HG03159 (cell line): Measurements from ENCODE around the gene ASZ1.

Source experiments
- ATAC-seq: cut with Tn5 transposase; IDR thresholded peaks from one replicate; pipeline ENCODE4 v1.9.1; 2021; ENCODE audit warnings: mild to moderate bottlenecking, moderate library complexity; ENCODE audit not compliant: unreplicated experiment

ASZ1 gene

DNA sequence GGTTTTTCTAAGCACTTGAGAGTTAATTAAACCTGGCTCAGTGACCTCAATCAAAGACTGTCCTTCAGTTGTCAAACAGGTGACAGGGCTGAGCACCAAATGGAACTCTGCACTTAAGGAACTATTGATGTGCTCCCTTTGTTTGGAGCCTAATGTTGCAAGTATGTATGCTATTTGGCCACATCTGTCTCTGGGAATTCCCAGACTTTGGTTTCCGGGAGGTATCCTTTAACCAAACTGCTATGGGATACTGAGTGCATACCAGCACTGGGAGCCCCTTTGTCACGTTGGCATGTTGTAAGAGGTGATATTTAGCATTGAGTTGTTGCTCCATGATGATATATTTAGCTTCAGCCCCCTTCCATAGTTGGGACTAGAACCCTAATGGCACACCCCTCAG lies 25.2 kb downstream of the ASZ1 start:
- ATAC-seq, result no peak

DNA sequence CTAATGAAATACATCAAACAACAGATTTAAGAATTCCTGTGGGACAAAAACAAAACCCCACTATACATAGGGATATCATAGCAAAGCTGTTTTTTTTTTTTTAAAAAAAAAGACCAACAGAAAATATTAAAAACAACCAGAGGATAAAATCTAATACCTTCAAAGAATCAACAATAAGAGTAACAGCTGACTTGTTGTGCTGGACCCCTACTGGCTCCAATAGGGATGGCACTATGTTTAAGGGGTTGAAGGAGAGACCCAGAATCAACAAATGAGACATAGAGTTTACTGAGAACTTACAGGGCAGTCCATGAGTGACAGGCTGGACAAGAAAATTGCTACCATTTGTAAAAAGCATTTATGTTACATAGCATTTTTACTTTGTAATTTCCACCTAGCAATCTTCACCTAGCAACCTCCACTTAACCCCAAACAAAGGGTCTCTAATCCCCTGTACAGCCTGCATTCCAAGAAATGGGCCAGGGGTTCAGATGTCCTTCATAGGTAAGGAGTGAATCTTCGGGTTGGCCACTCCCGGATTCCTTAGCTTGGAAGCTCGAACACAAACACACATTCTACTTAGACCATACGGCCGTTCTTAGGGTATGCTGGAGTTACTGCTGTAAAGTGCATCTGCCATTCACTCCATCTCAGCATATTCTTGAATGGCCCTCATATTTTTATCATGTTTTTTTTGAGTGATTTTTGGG lies 25.8 kb downstream of the ASZ1 start:
- peak; percentile 70 for ATAC-seq

DNA sequence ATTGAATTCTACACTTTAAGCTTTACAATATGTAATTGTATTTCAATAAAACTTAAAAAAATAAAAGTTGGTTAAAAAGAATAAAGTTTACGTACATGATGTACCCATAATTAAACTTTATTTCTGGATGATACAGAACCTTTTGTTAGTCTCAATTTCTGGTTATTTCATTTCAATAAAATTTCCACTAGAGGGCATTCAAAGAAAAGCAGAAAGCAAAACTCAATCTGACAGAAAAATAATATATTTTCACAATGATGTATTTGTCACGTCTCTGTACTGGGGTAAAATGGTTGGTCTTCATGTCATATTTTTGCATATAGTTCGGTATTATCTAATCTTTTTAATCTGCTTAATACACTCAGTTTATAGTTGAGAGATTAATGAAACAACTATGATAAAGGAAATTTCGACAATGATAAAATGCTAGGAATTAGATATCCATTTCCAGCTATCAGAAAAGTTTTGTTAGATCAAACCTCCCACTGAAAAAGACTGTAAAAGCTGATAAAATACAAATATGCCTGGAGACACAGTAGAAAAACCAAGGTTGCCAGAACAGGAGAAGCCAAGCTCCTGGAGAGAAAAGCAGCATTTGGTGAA lies 27.4 kb downstream of the ASZ1 start:
- ATAC-seq, result no peak

DNA sequence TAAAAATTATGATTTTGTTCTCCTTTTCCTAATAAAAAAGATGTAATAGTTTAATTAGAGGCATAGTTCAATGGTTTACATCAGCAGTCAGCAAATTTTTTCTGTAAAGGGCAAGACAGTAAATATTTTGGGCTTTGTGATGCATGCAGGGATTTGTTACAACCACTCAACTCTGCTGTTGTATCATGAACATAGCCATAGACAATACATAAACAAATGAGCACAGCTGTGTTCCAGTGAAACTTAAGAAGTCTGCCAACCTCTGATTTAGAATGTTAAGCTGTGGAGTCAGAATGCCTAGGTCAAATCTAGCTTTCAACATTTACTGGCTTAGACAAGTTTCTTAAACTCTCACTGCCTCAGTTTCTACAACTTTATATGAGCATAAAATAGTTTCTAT lies 31.6 kb downstream of the ASZ1 start:
- no peak for ATAC-seq

DNA sequence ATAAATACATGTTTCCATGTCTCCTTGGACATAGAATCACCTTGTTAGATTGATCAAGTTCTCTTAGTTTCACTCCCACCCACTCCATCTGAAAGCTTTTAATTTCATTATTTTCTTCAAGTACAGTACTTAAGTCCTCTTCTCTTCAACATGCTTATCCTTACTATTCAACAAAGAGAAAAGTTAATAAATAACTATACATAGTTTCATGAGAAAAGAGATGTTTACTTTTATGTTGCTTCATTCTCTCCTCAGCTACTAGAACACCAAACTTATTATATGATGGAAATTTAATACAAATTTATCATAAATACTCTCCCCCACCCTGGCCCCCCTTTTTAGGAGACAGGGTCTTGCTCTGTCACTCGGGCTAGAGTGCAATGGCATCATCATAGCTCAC lies 33.5 kb downstream of the ASZ1 start:
- ATAC-seq, result no peak

DNA sequence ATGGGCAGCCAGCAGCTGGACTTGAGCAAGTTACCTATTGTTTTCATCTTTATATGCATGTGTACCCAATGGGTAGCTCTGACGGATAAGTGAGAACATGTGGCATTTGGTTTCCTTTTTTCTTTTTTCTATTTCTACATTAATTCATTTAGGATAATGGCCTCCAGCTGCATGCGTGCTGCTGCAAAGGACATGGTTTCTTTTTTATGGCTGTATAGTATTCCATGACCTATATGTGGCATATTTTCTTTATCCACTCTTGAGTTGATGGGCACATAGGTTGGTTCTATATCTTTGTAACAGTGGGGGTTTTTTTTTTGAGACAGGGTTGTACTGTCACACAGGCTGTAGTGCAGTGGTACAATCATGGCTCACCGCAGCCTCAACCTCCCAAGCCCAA lies 37.4 kb downstream of the ASZ1 start:
- ATAC-seq, result no peak

DNA sequence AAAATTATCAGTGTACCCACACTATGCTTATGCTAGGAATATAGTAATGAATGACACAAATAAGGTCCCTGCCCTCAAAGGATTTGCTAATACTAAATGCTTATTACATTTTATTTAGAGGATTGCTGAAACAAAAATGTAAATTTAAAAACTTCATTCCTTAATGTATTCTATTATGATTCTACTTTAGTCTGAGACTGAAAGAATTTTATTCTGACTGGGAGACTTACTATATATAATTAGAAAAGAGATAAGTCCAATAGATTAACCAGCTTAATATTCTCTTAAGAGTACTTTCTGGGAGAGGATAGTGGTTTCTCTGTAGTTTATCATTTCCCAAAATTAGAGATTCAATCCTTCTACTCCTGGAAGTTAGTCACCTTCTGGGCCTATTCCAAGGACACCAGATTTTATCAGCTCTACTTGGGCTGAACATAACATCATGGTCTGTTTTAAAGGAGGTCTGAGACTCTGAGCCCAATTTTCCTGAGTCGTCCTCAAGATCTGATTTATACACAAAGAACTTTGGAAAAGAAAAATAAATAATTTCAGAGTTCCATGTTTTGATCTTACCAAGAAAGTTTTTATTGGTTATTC lies 41.1 kb downstream of the ASZ1 start:
- ATAC-seq, result no peak

DNA sequence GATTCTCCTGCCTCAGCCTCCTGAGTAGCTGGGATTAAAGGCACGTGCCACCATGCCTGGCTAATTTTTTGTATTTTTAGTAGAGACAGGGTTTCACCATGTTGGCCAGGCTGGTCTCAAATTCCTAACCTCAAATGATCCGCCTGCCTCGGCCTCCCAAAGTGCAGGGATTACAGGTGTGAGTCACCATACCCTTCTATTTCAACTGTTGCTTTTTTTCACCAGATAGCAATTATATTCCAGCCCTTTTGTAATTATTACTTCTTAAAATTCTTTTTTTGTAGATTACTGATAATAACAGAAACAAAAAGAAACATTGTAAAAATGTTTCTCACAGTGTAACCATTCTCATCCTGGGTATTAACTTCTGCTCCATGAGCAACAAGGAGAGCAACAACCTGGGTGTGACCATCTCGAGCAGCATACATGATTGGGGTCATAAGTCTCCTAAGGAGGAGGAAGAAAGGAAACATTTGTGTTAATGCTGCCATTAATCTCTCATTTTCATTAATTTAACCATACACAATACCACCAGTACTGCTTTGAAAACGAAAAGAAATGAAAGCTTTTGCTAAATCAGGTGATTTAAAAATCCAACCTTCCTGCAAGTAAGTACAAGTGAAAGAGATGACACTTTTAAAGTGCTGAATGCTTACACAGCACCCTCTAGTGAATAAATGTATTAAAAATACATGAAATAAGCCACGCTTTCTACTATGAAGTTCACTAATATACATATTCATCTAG lies 41.8 kb downstream of the ASZ1 start:
- peak; percentile 63 for ATAC-seq

DNA sequence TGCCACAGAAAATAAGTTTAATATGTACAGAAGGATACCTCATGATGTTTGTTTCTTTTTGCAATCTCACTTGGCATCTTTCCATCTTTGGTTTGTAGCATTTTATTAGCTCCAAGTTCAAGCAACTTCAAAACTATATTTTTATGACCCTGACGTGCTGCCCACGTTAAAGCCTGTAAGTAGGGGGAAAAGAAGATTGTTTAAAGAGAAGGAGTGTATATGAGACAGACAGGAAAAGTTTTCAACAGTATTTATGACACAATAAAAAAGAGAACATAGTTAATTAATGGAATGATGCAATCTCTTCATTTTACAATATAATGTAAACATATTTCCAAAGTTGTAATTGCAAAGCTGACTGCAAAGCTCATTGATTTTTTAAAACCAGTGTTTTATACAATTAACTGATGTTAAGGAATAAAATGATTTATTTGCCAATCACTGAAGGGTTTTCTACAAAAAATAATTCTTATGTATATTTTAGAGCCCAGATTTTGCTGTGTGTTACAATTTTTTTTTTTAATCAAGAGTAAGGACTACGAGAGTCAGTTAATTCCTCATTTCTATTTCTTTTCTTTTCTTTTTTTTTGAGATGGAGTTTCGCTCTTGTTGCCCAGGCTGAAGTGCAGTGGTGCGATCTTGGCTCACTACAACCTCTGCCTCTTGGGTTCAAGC lies 42.5 kb downstream of the ASZ1 start:
- ATAC-seq, result no peak

DNA sequence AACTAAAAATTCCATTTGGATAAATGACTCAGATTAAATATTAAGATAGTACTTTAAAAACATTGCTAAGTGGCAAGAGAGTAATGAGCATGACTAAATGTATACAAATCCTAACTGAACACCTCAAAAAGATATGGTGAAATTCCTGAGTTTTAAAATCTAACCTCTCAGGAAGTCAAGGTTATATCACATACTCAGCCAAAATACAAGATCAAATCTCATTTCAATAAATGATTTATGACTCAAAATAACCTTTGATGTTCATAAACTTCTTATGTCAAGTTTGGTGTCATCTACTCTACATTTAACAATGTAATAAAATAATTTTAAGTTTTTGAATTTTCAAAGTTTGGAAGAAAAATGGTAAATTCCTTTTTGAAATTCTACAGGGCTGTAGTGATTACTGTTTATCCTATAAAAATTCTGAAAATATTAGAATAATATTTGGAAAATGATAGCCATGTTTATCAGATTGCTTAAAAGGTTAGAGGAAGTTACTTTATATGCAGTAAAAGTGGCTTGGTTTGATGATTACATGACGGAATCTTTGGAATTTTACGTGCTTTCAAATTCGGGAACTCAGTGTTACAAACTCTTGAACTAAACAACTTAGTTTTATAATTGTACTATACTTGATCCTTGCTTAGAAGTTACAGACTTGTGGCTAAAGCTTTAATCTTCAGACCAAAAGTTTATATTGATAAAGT lies 43.7 kb downstream of the ASZ1 start:
- ATAC-seq, result no peak

DNA sequence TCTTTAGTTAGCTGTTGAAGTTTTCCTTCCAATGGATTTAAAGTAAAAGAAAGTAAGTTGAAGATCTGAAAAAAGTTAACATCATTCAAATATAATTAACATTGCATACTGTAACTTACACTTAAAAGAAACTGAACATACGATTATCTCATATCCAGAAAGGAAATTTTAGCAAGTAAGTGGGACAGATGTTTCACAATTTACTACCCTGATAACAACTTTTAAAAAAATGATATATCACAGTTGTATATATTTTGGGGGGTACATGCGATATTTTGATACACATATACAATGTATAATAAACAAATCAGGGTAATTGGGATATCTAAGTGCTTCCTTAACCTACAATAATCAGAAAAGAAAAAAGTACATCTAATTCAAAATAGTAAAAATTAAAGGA lies 44.2 kb downstream of the ASZ1 start:
- no peak for ATAC-seq

DNA sequence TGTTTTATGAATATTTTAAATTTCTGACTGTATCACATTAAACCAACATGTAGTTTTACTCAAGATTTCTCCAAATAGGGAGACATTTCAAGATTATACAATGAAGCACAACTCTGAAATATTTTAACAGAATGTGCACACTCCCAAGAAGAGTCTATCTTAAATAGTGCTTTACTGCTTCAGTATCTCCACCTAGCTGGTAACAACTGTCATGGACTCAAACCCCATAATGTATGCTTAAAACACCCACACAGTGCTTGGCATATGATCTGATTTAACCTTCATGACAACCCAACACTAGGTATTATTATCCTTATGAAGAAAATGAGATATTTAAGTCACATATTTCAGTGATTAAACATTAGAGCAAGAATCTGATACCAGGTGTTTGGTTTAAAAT lies 45.9 kb downstream of the ASZ1 start:
- ATAC-seq, result no peak

DNA sequence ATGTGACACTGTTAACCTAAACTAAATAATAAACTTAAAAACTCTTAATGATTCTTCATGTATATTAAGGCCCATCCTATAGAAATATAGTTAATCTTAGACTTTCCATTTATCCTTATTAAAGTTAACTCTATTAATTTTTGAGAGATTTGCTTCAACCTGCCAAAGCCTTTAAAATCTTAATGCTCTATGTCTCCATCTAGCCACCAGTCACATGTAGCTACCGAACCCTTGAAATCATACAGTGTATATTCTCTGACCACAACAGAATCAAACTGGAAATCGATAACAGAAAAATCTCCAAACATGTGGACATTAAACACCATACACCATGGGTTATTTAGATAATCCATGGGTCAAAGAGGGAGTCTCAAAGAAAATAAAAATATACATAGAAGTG lies 51.9 kb downstream of the ASZ1 start:
- ATAC-seq, result no peak

DNA sequence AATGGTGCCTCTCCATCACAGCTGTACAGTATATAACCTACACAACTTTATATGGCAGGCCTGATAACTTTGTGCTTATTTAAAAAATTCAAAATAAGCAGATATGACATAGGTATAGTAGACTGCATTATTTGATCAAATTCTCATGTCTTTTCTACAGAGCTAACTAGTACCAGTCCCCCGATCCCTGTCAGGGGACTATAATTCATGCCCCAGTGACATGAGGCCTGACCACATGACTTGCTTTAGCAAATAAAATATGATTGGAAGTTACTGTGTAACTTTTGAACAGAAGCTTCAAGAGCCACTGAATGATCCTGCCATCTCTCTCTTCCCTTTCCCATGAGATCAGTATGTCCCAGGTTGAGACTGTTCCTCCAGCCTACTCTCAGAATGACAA lies 55.2 kb downstream of the ASZ1 start:
- no peak for ATAC-seq

DNA sequence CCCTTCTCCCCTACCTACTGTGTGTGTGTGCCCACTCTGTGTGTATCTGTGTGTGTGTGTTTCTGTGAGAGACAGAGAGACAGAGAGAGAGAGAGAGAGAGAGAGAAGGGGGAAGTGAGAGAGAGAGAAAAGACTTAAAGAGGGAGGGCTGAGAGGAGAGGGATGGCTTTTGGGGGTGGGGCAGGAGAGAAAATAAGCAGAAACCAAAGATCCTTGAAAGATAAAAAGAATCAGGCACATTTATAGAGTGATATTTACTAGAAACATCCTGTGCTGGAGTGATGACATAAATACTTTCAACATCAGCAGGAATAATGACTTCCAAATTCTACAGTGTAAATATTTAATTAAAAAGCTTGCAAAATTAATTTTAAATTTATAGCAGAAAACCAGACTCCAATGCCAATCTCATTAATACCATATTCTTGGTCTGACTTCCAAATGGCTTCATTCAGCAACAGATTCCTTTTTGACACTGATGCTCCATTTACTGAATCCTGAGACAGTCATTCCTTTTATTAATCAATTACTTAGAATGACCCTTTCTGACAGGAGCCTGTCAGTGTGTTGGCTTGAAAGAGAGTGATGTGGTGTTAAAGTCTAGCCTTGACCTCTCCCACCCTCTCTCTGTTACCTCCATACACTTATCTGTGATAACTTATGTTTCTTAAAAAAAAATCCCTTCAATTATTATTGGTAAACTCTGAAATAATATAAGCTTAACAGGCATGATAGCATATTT lies 62.8 kb downstream of the ASZ1 start:
- no peak for ATAC-seq

DNA sequence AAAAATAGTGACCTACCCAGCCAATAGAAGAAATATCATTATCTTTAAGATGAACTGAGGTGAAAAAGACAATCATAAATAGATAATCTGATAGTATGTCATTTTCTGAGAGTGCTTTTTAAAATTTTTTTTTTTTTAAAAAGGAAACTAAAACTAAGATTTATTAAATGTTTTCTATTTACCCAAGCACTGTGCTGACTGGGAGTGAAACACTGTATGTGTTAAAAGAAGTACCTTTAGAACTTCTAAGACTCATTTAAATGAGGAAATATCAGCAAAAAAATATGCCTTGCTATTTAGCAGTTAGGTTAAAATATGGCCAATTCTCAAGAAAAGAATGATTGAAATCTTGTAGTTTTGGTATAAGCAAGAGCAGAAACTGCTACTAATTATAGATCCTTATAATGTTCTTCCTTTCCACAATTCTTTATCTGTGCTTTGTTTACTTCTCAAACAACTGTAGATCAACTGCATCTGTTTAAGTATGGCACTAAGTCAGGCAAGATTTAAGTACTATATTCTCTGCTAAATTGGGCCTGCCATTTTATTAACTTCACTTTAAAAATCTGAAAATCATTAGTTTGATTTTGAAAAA lies 64.9 kb downstream of the ASZ1 start:
- no peak for ATAC-seq

DNA sequence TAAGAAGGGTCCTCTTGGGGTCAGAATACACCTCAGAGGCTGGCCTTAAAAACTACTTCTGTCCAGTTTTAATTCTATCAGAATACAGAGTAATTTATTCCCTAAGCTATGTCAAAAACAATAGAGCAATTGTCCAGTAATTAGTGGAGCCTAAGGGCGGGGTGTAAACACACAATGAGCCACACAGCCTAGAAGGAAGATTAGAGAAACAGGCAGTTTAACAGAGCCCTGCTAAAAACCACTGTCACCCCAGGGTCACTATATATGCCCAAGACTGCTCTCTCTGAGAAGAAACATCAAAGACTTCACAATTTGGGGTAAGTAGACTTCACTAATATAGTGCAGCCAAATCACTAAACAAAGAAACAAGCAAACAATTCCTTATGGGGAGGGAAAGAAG lies 77.3 kb downstream of the ASZ1 start:
- ATAC-seq, result no peak

DNA sequence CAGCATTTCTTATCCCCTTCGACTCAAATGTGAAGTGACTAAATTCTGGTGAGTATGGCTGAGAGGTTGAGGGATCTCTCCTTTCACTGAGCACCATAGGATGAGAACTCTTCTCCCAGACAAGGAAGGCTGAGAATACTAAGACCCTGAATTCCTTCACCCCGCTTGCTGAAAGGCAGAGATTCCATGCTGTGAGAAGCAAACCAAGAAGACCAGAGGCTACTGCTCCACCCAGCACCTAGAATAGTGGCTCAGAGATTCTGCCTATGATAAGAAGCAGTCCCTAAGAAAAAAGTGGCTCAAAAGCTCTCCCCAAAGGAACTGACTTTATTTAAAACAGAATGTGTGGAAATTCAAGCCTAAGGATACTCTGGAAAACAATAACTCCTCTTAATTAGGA lies 77.7 kb downstream of the ASZ1 start:
- no peak for ATAC-seq

DNA sequence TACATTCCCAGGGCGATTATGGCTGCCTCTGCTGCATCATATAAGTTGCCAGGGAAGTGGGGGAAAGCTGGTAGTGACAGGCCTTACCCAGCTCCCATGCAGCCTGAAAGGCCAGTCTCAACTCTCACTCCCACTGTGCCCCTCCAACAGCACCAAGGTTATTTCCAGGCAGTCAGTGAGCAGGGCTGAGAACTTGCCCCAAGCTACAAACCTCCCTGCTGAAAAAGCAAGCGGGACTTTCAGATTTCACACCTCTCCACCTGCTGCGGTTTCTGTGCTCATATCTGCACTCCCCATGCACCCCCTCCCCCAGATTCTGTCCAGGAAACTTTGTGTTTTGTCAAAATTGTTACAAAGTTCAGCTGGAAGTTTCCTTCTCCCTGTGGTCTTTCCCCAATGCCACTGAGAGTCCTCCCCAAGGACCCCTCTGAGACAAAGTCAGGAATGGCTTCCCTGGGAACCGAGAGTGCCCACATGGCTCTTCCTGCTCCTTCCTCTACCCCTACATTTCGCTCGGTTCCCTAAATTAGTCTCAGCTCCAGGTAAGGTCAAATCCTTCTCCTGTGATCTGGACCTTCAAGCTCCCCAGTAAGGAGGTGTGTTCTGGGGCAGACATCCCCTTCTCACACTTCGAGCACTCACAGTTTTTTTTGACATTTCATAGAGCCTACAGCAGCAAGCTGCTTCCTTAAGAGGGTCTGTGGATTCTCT lies 79.2 kb downstream of the ASZ1 start:
- peak; percentile 69 for ATAC-seq
